GM21381 (cell line): Measurements from ENCODE around the gene NOLC1.
"Not testable (repeated sequence)": the region's sequence is repeated elsewhere in the genome, so short reads cannot be mapped to it uniquely, and the experiment has no call there.

Experiments
- ATAC-seq: cut with Tn5 transposase; IDR thresholded peaks from one replicate; pipeline ENCODE4 v1.9.1; 2021; ENCODE audit warnings: mild to moderate bottlenecking, moderate library complexity; ENCODE audit not compliant: unreplicated experiment

The NOLC1 gene

GRCh38 chr10:102153093-102153620 lies 968 bp downstream of the NOLC1 start:
- ATAC-seq: no peak

GRCh38 chr10:102154466-102155116 lies 2.4 kb downstream of the NOLC1 start:
- ATAC-seq: no peak

GRCh38 chr10:102157224-102157623 lies 5.0 kb downstream of the NOLC1 start:
- no peak for ATAC-seq

- no peak for ATAC-seq
Measured at GRCh38 chr10:102159051-102159597, 6.9 kb downstream of the NOLC1 start.

GRCh38 chr10:102159831-102160230 lies 7.6 kb downstream of the NOLC1 start:
- no peak for ATAC-seq

GRCh38 chr10:102163342-102163989 lies 11.3 kb downstream of the NOLC1 start:
- ATAC-seq: no peak

- no peak for ATAC-seq
Measured at GRCh38 chr10:102167861-102168260, 15.7 kb downstream of the NOLC1 start.

GRCh38 chr10:102170602-102171001 lies 18.4 kb downstream of the NOLC1 start:
- ATAC-seq: no peak

- no peak for ATAC-seq
Measured at GRCh38 chr10:102172288-102172687, 20.1 kb downstream of the NOLC1 start.

GRCh38 chr10:102175415-102175814 lies 23.2 kb downstream of the NOLC1 start:
- ATAC-seq: no peak

- no peak for ATAC-seq
Measured at GRCh38 chr10:102184606-102185005, 32.4 kb downstream of the NOLC1 start.

GRCh38 chr10:102185272-102185671 lies 33.1 kb downstream of the NOLC1 start:
- no peak for ATAC-seq

GRCh38 chr10:102185811-102186527 lies 33.8 kb downstream of the NOLC1 start:
- no peak for ATAC-seq

- no peak for ATAC-seq
Measured at GRCh38 chr10:102188298-102188940, 36.2 kb downstream of the NOLC1 start.

GRCh38 chr10:102188941-102189898 lies 37.0 kb downstream of the NOLC1 start:
- ATAC-seq: not testable (repeated sequence)

GRCh38 chr10:102191956-102192355 lies 39.8 kb downstream of the NOLC1 start:
- ATAC-seq: no peak

- no peak for ATAC-seq
Measured at GRCh38 chr10:102195296-102195870, 43.2 kb downstream of the NOLC1 start.

GRCh38 chr10:102196893-102197292 lies 44.7 kb downstream of the NOLC1 start:
- ATAC-seq: no peak

GRCh38 chr10:102198027-102198426 lies 45.8 kb downstream of the NOLC1 start:
- no peak for ATAC-seq
